SIG-M5 (cell line): ENCODE measurements around the gene MARVELD1.

Experiments
- DNase-seq: peaks from one replicate; lab custom pipeline; 2025; lab: John Stamatoyannopoulos, UW

MARVELD1 gene

GRCh38 chr10:97721871-97722780, 8.6 kb downstream of the MARVELD1 start:
- DNase-seq = no peak

GRCh38 chr10:97723001-97723400, 9.5 kb downstream of the MARVELD1 start:
- no peak for DNase-seq

GRCh38 chr10:97724341-97724941, 10.9 kb downstream of the MARVELD1 start:
- DNase-seq = peak; percentile 32

GRCh38 chr10:97726636-97727178, 13.2 kb downstream of the MARVELD1 start:
- DNase-seq = no peak

GRCh38 chr10:97729014-97729413, 15.5 kb downstream of the MARVELD1 start:
- DNase-seq = no peak

- DNase-seq = no peak
Observed at GRCh38 chr10:97731346-97732051, 18.0 kb downstream of the MARVELD1 start.

- DNase-seq = no peak
Observed at GRCh38 chr10:97732052-97732359, 18.5 kb downstream of the MARVELD1 start.

- DNase-seq = no peak
Observed at GRCh38 chr10:97733256-97733655, 19.7 kb downstream of the MARVELD1 start.

- no peak for DNase-seq
Observed at GRCh38 chr10:97734021-97734420, 20.5 kb downstream of the MARVELD1 start.

GRCh38 chr10:97736403-97736901, 22.9 kb downstream of the MARVELD1 start:
- no peak for DNase-seq

- DNase-seq = no peak
Observed at GRCh38 chr10:97736902-97737769, 23.6 kb downstream of the MARVELD1 start, which contains the start of gene ZFYVE27. TSS of gene ZFYVE27 (plus strand) at chr10:97737128. CDS start at chr10:97738478, 1,350 bp downstream.

- no peak for DNase-seq
Observed at GRCh38 chr10:97737770-97738265, 24.3 kb downstream of the MARVELD1 start.

- DNase-seq = no peak
Observed at GRCh38 chr10:97738616-97739015, 25.1 kb downstream of the MARVELD1 start.

- no peak for DNase-seq
Observed at GRCh38 chr10:97740613-97741012, 27.1 kb downstream of the MARVELD1 start.

GRCh38 chr10:97743169-97743943, 29.8 kb downstream of the MARVELD1 start:
- no peak for DNase-seq

GRCh38 chr10:97744405-97745035, 31.0 kb downstream of the MARVELD1 start:
- DNase-seq = no peak

- no peak for DNase-seq
Observed at GRCh38 chr10:97747573-97747972, 34.0 kb downstream of the MARVELD1 start.

- DNase-seq = no peak
Observed at GRCh38 chr10:97748116-97748515, 34.6 kb downstream of the MARVELD1 start.

GRCh38 chr10:97752956-97753355, 39.4 kb downstream of the MARVELD1 start:
- DNase-seq = no peak

- DNase-seq = no peak
Observed at GRCh38 chr10:97754726-97755125, 41.2 kb downstream of the MARVELD1 start.
